Stimulated activated CD8-positive, alpha-beta memory T cell treated with anti-CD3 and anti-CD28 coated beads, Interleukin-12 subunit alpha, Interleukin-12 subunit beta, amount 100 ng/mL, for 24 hours (primary cell): ENCODE results near the gene ASXL2.

Experiments
- DNase-seq: peaks from one replicate; pipeline ENCODE4 v3.0.0-alpha.2; 2020; ENCODE audit errors: extremely low read depth

ASXL2 gene

DNA sequence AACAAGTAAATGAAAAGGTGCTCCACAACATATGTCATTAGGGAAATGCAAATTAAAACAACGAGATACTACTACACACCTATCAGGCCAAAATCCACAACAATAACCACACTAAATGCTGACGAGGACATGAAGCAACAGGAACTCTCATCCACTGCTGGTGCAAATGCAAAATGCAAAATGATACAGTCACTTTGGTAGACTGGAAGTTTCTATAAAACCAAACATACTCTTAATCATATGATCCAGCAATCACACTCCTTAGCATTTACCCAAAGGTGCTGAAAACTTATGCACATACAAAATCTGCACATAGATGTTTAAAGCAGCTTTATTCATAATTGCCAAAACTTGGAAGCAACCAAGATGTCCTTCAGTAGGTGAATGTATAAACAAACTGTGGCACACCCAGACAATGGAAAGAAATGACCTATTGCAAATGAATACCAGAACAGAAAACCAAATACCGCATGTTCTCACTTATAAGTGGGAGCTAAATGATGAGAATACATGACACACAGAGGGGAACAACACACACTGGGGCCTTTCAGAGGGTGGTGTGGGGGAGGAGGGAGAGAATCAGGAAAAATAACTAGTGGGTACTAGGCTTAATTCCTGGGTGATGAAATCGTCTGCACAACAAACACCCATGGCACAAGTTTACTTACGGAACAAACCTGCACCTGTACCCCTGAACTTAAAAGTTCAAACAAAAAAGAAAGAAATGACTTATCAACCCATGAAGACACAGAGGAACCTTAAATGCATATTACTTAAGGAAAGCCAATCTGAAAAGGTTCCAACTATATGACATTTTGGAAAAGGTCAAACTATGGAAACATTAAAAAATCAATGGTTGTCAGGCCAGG lies 80.4 kb downstream of the ASXL2 start:
- DNase-seq: no peak

DNA sequence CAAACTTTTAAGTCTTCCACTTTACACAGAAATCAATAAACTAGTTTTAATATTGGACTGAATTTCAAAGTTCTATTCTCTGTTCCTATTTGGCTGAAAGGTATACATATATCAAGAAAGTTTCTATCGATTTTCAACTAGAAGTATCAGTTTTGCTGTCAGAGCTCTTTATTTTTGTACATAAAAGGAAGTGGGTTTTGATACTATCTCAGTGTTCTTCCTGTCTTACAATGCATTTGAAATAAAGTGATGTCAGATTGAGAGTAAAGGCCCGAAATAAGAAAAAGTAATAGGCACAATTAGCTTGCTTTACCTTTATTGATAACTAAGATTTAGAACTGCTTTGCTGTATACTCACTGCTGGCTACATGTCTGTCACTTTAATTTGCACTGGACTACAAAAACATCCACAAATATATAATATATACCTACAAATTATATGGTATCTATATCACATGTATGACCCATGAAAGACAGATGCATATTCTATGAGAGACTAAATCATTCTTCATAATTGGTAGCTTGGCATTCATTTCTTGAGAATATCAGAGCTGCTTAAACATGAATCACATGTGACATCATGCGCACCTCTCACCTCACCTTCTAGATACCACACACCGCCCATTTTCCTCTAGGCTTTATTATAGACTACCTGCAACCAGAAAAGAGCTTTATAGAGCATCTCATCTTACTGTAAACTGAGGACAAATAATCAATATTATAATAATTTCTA lies 83.6 kb downstream of the ASXL2 start:
- DNase-seq: no peak

GRCh38 chr2:25790074-25790790 lies 88.1 kb downstream of the ASXL2 start:
- DNase-seq: no peak

GRCh38 chr2:25788457-25788856 lies 89.8 kb downstream of the ASXL2 start:
- no peak for DNase-seq

- no peak for DNase-seq
Observed at GRCh38 chr2:25787020-25787419, 91.3 kb downstream of the ASXL2 start.

DNA sequence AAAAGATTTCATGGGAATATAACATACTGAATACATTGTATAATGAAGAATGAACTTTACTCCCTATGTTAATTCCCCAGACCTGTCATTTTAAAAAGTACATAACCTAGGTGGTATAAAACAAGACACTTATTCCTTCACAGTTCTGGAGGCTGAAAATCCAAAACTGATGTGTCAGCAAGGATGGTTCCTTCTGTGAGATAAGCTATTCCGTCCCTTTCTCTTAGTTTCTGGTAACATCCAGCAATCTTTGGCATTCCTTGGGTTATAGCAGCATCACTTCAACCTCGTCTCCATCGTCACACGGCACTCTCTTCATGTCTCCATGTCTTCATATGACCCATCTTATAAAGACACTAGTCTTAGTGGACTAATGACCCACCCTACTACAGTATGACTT lies 93.9 kb downstream of the ASXL2 start:
- DNase-seq: no peak

GRCh38 chr2:25777077-25777476 lies 101.2 kb downstream of the ASXL2 start:
- no peak for DNase-seq

GRCh38 chr2:25772078-25772477 lies 106.2 kb downstream of the ASXL2 start:
- no peak for DNase-seq

- DNase-seq: no peak
Observed at GRCh38 chr2:25763575-25763974, 114.7 kb downstream of the ASXL2 start.

DNA sequence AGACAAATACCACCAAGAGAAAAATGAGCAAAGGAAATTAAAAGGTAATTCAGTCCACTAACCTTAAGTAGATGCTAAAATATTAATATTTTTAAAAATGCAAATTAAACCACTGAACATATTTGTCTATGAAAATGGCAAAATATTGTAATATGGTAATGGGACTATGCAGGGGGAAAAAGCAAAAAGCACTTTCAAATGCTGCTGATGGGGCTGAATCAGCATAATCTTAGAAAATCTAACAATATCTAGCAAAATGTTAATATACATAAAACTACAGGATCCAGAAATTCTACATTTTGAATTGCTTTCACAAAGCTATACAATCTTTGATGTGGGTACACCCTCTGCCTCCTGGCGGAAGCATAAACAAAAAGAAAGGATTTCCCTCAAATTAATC lies 118.0 kb downstream of the ASXL2 start:
- DNase-seq: no peak

GRCh38 chr2:25758348-25758747 lies 119.9 kb downstream of the ASXL2 start:
- no peak for DNase-seq

GRCh38 chr2:25757906-25758305 lies 120.4 kb downstream of the ASXL2 start:
- no peak for DNase-seq

DNA sequence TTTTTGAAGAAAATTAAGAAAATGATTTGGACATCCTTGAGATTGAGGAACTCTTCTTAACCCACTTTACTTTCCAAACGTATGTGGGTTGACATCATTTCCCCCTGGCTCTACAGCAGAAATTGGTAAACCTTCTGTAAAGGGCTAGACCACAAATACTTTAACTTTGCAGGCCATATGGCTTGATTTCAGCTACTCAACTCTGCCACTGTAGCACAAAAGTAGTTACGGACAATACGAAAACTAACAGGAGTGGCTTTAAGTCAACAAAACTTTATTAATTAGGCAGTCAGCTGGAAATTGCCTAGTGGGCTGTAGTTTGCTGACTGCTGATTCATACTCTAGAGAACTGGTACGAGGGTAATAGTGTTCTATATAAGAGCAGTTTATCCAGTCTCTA lies 121.8 kb downstream of the ASXL2 start:
- no peak for DNase-seq

GRCh38 chr2:25749676-25750075 lies 128.6 kb downstream of the ASXL2 start:
- no peak for DNase-seq

- no peak for DNase-seq
Observed at GRCh38 chr2:25744055-25744454, 134.2 kb downstream of the ASXL2 start.

DNA sequence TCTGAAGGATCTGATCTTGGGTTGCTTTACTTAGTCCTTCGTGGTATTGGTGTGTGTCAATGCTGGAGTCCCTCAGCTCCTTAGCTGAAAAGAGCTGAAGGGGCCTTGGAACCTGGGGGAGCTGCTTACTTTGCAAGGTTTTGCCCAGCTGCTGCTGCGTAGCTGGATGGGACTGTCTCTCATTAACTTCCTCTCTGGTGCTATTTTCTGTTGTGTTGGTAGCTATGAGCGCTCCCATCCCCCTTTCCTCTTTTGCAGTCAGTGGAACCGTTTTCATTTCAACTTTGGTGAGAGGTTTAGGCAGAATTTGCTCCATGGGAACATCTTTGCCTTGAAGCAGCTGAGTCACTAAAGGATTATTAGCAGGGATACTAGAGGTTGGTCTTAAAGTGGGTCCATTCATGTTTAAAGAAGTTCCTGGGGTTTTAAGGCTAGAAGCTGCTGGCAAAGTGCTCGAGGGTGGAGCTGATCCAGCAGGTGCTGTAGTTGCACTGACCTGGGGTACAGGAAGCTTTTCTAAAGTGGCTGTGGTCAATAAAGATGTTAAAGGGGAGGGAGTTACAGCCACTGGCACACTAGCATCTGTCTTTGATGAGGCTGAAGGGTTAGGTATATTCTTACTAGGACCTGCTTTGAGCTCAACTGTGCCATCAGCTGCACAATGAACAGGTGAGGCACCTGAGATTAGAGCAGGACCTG lies 135.0 kb downstream of the ASXL2 start:
- no peak for DNase-seq

DNA sequence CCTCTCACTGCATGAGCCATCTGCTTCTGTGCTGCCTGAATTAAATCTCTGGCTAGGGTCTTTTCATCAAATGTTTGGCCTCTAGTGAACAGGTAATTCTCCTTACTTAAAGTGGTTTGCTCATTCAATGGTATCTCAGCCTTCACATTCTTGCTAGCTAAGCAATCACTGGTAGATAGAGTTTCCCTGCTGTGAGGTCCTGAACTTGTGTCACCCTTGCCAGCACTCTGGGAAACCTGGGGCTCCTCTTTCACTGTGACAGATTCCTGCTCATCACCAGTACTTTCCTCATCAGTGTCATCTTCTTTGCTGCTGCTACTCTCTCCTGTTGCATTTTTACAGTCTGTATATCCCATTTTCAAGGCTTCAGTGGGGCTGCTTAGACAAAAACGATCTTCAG lies 135.8 kb downstream of the ASXL2 start:
- DNase-seq: no peak

GRCh38 chr2:25740810-25741381 lies 137.4 kb downstream of the ASXL2 start:
- no peak for DNase-seq

GRCh38 chr2:25738383-25739343 lies 139.6 kb downstream of the ASXL2 start:
- DNase-seq: no peak

DNA sequence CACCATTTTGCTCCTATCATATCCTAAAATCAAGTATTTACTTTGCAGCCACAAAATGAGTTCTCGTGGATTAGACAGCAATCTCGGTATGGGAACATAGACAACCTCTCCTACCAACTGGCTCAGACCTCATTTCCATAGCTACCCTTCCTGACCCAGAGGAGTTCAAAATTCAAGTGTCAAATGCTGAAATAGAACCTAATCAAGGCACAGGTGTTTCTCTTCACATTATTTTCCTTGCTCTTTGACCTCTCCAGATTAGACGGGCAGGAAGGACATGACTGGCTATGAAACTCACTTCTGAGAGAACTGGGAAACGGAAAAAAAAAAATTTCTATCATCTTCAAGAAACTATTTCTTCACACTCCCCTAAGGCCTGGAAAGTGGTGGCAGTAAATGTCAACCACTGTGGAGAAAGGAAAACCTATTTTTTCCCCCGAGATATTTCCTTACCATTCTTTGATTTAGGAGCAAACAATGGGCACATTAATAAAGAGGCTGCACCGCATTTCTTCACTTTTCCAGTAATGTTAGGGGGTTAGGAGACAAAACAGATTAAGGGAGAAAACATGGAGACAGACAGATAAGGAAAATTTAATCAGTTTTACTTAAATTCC lies 141.3 kb downstream of the ASXL2 start:
- no peak for DNase-seq
